Stimulated activated CD4-positive, alpha-beta T cell treated with anti-CD3 and anti-CD28 coated beads, Interleukin-15, amount 100 ng/mL, for 48 hours (primary cell): ENCODE data around the gene ISY1.

Experiments
- DNase-seq, 2 donors: peaks; one replicate each; pipeline ENCODE4 v3.0.0-alpha.2; 2020; ENCODE audit warnings: low read depth in 2 of 2

The ISY1 gene

GRCh38 chr3:129087138-129087702 is 73.6 kb downstream of the ISY1 start:
- no peak for DNase-seq

GRCh38 chr3:129085818-129086217 is 75.0 kb downstream of the ISY1 start:
- DNase-seq = no peak

GRCh38 chr3:129085165-129085715 is 75.6 kb downstream of the ISY1 start:
- DNase-seq = no peak

- no peak for DNase-seq
These were observed 76.4 kb downstream of the ISY1 start for GRCh38 chr3:129084501-129084900.

GRCh38 chr3:129082026-129082425 is 78.8 kb downstream of the ISY1 start:
- no peak for DNase-seq

GRCh38 chr3:129081503-129081902 is 79.4 kb downstream of the ISY1 start:
- no peak for DNase-seq

GRCh38 chr3:129078510-129078909 is 82.4 kb downstream of the ISY1 start:
- DNase-seq = no peak
